Body of pancreas (tissue), 4 donors: ENCODE results near the gene KLHL26.

ENCODE experiments used
- POLR2A ChIP-seq, 3 donors: fragments of 450-650 bp; IDR thresholded peaks; one replicate each; pipeline ENCODE4 v1.6.1; 2016; ENCODE audit warnings: antibody characterized with exemption in 3 of 3, mild to moderate bottlenecking in 2 of 3
- TF ChIP-seq, protein P1 (sequence below), 7 experiments: fragments of 450-650 bp in 4 of 7; fragments of 200-600 bp in 3 of 7; sonication (generic) in 3 of 7; IDR thresholded peaks; one replicate each; pipeline ENCODE4 v1.5.1; 2016 to 2019; ENCODE audit warnings: antibody characterized with exemption in 7 of 7

DNA sequence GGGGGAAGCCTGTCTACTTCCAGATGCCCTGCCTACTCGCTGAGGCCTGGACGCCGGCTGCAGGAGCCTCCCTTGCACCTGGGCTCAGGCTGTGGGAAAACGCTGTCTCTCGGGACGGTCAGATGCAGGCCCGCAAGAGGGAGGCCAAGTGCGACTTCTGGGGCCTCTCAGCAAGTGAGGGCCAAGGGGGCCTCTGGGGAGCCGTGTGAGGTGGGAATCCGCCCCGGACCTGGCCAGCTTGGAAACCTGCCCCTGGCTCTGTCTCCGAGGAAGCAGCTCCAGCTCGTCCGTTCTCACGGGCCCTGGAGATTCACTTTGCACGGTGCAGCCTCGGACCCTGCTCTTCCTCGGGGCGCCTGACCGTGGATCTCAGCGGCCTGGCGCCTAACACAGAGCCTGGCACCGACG is 35.2 kb downstream of the KLHL26 start:
- TF ChIP-seq, protein P1, sequence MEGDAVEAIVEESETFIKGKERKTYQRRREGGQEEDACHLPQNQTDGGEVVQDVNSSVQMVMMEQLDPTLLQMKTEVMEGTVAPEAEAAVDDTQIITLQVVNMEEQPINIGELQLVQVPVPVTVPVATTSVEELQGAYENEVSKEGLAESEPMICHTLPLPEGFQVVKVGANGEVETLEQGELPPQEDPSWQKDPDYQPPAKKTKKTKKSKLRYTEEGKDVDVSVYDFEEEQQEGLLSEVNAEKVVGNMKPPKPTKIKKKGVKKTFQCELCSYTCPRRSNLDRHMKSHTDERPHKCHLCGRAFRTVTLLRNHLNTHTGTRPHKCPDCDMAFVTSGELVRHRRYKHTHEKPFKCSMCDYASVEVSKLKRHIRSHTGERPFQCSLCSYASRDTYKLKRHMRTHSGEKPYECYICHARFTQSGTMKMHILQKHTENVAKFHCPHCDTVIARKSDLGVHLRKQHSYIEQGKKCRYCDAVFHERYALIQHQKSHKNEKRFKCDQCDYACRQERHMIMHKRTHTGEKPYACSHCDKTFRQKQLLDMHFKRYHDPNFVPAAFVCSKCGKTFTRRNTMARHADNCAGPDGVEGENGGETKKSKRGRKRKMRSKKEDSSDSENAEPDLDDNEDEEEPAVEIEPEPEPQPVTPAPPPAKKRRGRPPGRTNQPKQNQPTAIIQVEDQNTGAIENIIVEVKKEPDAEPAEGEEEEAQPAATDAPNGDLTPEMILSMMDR (IDR thresholded peaks at IDR 0.05), result no peak
- no peak for TF ChIP-seq POLR2A (IDR thresholded peaks at IDR 0.05)
